Adrenal gland (tissue), 19 donors: ENCODE measurements around the gene RUFY4. TPM values are rescaled to one million over a fixed set of nuclear protein-coding genes. Genes with fewer than 3 reads are reported as not detected.
"Not testable (repeated sequence)": the region's sequence is repeated elsewhere in the genome, so short reads cannot be mapped to it uniquely, and the experiment has no call there.

Experiments used
- DNase-seq, 7 donors: peaks; one replicate each; pipeline ENCODE4 v3.0.0-alpha.2; 2019 to 2020
- H3K27ac ChIP-seq, 5 donors: fragments of 200-600 bp; sonication (generic) in 4 of 5; 1 replicate in 3 of 5; 2 replicates in 2 of 5; pipeline versions ENCODE4 v1.5.1 to v1.8.0; 2016 to 2020; ENCODE audit warnings: mild to moderate bottlenecking in 1 of 5
- H3K27me3 ChIP-seq: fragments of 200-600 bp; 2 replicates; pipeline ENCODE4 v1.8.0; 2021
- H3K36me3 ChIP-seq, 2 donors: fragments of 200-600 bp; replicated peaks in 1 of 2; 1 replicate in 1 of 2; 2 replicates in 1 of 2; pipeline versions ENCODE4 v1.5.1 to v1.8.0; 2018 to 2022
- H3K4me1 ChIP-seq, 2 donors: fragments of 200-600 bp; replicated peaks in 1 of 2; 1 replicate in 1 of 2; 2 replicates in 1 of 2; pipeline versions ENCODE4 v1.5.1 to v1.8.0; 2018 to 2021
- H3K4me3 ChIP-seq, 4 donors: fragments of 200-600 bp; sonication (generic) in 3 of 4; one replicate each; pipeline ENCODE4 v1.5.1; 2016 to 2018
- H3K9me3 ChIP-seq, 3 donors: fragments of 200-600 bp; sonication (generic) in 1 of 3; replicated peaks in 1 of 3; 1 replicate in 2 of 3; 2 replicates in 1 of 3; pipeline versions ENCODE4 v1.5.1 to v1.8.0; 2016 to 2021
- CTCF ChIP-seq, 6 experiments: fragments of 450-650 bp in 4 of 6; fragments of 200-600 bp in 2 of 6; sonication (generic) in 1 of 6; IDR thresholded peaks; 1 replicate in 5 of 6; 2 replicates in 1 of 6; pipeline versions ENCODE4 v1.5.1 to v1.8.0; 2016 to 2021; ENCODE audit warnings: antibody characterized with exemption in 6 of 6, mild to moderate bottlenecking in 2 of 6, moderate library complexity in 1 of 6
- POLR2A ChIP-seq, 2 donors: fragments of 450-650 bp; IDR thresholded peaks; one replicate each; pipeline ENCODE4 v1.6.1; 2017; ENCODE audit warnings: antibody characterized with exemption in 2 of 2, mild to moderate bottlenecking in 2 of 2, moderate library complexity in 1 of 2
- WGBS, 4 donors: extraction: QIAGEN DNeasy Blood & Tissue Kit in 2 of 4; methylation state at CpG; one replicate each; pipeline versions ENCODE4 v1.1.5 to v1.1.7; 2013 to 2017; 5-methylcytosine and 5-hydroxymethylcytosine counted together
- intact Hi-C, 2 donors: fragments of 100-400 bp; cut with DNase I; formaldehyde crosslinking; loops; one replicate each; pipeline versions ENCODE4 v1.14.1 to v1.15.0; 2022 to 2023
- long read RNA-seq, 10 donors: library from polyadenylated mRNA in 3 of 10; unstranded in 2 of 10; stranded (forward) in 1 of 10; transcript quantifications; one replicate each; pipeline ENCODE4 v2.0.0 and lab custom pipeline, GENCODE V29; 2021 to 2026
- polyA plus RNA-seq, 3 donors: library from polyadenylated mRNA; stranded (reverse); fragments of 200-250 nt in 2 of 3; fragments of 350-450 nt in 1 of 3; fragmentation: Illumina TruSeq in 1 of 3; extraction: RNeasy Lipid Tissue Mini Kit (QIAGEN cat#74804) in 1 of 3; gene quantifications; one replicate each; pipeline ENCODE4 v1.2.3, GENCODE V29; 2013 to 2014
- total RNA-seq, 9 donors: library from RNA; depleted of rRNA in 4 of 9; stranded (reverse); fragments of >200 nt in 4 of 9; fragments of 120-200 nt in 1 of 9; fragmentation: NEBNext Ultra II Directional in 1 of 9; extraction: Animal tissue kit (Norgen Biotek cat#: 25700) in 1 of 9; gene quantifications; one replicate each; pipeline versions ENCODE4 v1.1.0 to v1.2.4, GENCODE V29; 2013 to 2023
- donor health status: healthy with polysubstance abuse.
- donor health status: Bipolar disorder and iron deficiency.
- donor health status: DM: yes; HTN: yes; CAD: no.
- donor health status: DM: no; HTN: no; CAD: no.
- donor health status: DM: no; HTN: no; CAD: no.
- donor health status: DM: yes; HTN: yes; CAD: no.

The RUFY4 gene
- 1 to 10 TPM in 1 of 9 donors, under 1 TPM in 5, not detected in 3; 0.11 to 1.9 (median 0.36) TPM for total RNA-seq
- under 1 TPM; 0.09 to 0.98 (median 0.97) TPM for polyA plus RNA-seq
- long read RNA-seq, donor 1: 0 reads
- long read RNA-seq, donor 2: 0 reads
- long read RNA-seq, donor 3: 0 reads
- long read RNA-seq, donor 4: 0 reads
- long read RNA-seq, donor 5: 0 reads
- long read RNA-seq, donor 6: 0 reads
- long read RNA-seq, donor 7: 0 reads
- long read RNA-seq, donor 8: 0 reads
- long read RNA-seq, donor 9: 0 reads
- long read RNA-seq, donor 10: 0 reads

- peak; percentile 78 to 96 (median 90) for TF ChIP-seq CTCF (IDR thresholded peaks at IDR 0.05)
- TF ChIP-seq POLR2A (IDR thresholded peaks at IDR 0.05): peak in 1 of 2 donors; percentile 60
- peak within 1 kb of the TSS in 2 of 5 donors; percentile 65 to 66 for H3K27ac ChIP-seq
- H3K27me3 ChIP-seq, H3K36me3 ChIP-seq, H3K9me3 ChIP-seq, H3K4me1 ChIP-seq: not testable (repeated sequence)
- DNase-seq: peak; percentile 67 to 92 (median 78)
- 2 to 20% (median 4%) methylated on average over 1 to 15 of the region's 15 CpGs for WGBS, 4 donors
- intact Hi-C loops: loop anchor here in 1 of 2 donors (5.0 kb wide), 1 partner anchor 282 kb away; no protein-coding TSS in a partner anchor
- H3K4me3 ChIP-seq: peak within 1 kb of the TSS in 2 of 4 donors; percentile 37 to 49
Observed at GRCh38 chr2:218068721-218069334, at the start of gene RUFY4. Gene RUFY4, plus strand, starts transcription at chr2:218069253. Its CDS starts 1,353 bp downstream, at chr2:218070606.

GRCh38 chr2:218019411-218020060 lies 49.5 kb upstream of the RUFY4 start:
- H3K9me3 ChIP-seq: no peaks in the 10 kb centered on the region
- H3K27ac ChIP-seq: no peak overlapping the region
- WGBS, 4 donors: 86 to 94% (median 88%) methylated on average over 7 of the region's 7 CpGs
- H3K27me3 ChIP-seq: no peaks in the 10 kb centered on the region
- TF ChIP-seq POLR2A (IDR thresholded peaks at IDR 0.05) (no peak), CTCF (IDR thresholded peaks at IDR 0.05) (no peak)
- peaks cover 0 to 15% of the 10 kb centered on the region in 2 donors for H3K4me1 ChIP-seq
- no peak overlapping the region for H3K4me3 ChIP-seq
- no peak for DNase-seq
- intact Hi-C loops: no loop called here
- H3K36me3 ChIP-seq: no peaks in the 10 kb centered on the region

- H3K27ac ChIP-seq: no peak overlapping the region
- WGBS, 4 donors: 91 to 97% (median 95%) methylated on average over 5 of the region's 5 CpGs
- no peaks in the 10 kb centered on the region for H3K27me3 ChIP-seq
- DNase-seq: peak in 1 of 7 donors; percentile 8
- no peaks in the 10 kb centered on the region for H3K36me3 ChIP-seq
- intact Hi-C loops: no loop called here
- peaks cover 0 to 15% of the 10 kb centered on the region in 2 donors for H3K4me1 ChIP-seq
- H3K9me3 ChIP-seq: no peaks in the 10 kb centered on the region
- no peak for TF ChIP-seq POLR2A (IDR thresholded peaks at IDR 0.05)
- TF ChIP-seq CTCF (IDR thresholded peaks at IDR 0.05): no peak
- no peak overlapping the region for H3K4me3 ChIP-seq
Observed at GRCh38 chr2:218020281-218020680, 48.8 kb upstream of the RUFY4 start.

- H3K36me3 ChIP-seq: no peaks in the 10 kb centered on the region
- no peak overlapping the region for H3K27ac ChIP-seq
- peaks cover 0 to 15% of the 10 kb centered on the region in 2 donors for H3K4me1 ChIP-seq
- DNase-seq: peak in 1 of 7 donors; percentile 5
- WGBS, 4 donors: 87 to 93% (median 92%) methylated on average over 4 to 6 of the region's 6 CpGs
- no peak overlapping the region for H3K4me3 ChIP-seq
- TF ChIP-seq POLR2A (IDR thresholded peaks at IDR 0.05) (no peak), CTCF (IDR thresholded peaks at IDR 0.05) (no peak)
- intact Hi-C loops: no loop called here
- no peaks in the 10 kb centered on the region for H3K27me3 ChIP-seq
- no peaks in the 10 kb centered on the region for H3K9me3 ChIP-seq
Observed at GRCh38 chr2:218020966-218021535, 48.0 kb upstream of the RUFY4 start.
